ENCODE measurements around the gene SMIM10L2A. TPM values are rescaled to one million over a fixed set of nuclear protein-coding genes. Genes with fewer than 3 reads are reported as not detected.

The SMIM10L2A gene
- total and polyA plus RNA-seq, 2 of the 8 experiments (the other 6 are each of a cell fraction or from before 2014, with no cell fraction given), result 5.0 to 7.5 TPM

DNA sequence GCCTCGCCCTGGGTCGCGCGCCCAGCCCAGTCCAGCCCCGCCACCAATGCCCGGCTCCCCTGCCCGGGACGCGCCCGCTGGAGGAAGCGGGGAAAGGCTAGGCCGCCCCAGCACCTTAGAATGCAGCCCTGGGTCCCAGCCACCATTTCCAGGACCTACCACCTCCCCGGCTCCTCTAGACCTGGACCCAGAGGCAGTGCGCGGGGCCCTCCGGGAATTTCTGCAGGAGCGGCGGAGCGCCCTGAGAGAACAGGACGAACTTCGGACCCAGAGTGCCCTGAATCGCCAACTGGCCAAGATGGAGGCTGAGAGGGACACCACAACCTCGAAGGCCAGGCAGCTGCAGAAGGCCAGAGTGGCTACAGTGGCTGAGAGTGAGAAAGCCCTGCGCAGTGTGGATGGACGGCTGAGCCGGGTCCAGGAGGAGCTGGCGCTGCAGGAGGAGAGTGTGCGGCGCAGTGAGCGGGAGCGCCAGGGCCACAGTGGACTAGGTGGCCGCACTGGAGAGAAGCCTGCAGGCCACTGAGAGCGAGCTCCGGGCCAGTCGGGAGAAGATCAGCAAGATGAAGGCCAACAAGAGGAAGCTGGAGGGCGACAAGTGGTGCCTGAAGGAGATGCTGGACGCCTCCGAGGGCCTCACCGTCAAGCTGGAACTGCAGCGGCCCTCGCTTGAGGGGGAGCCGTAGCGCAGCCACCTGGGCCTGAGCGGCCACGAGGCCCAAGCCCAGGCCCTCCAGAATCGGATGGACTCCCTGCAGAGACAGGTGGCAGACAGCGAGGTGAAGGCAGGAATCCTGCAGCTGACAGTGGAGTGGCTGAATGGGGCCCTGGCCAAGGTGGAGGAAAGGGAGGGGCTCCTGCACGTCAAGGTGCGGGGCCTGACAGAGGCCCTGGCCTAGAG, 15.5 kb downstream of the SMIM10L2A start:
- Histone ChIP-seq H2AK5ac (ENCODE audit: low read depth, low read length) (no peak overlapping the region), H2BK12ac (ENCODE audit: low read depth, low read length) (no peak overlapping the region), H2BK15ac (ENCODE audit: low read length) (no peak overlapping the region), H3K4me3 (ENCODE audit: extremely low read depth in 1 of 4, insufficient read depth in 2 of 4, low read depth in 3 of 4, low read length in 4 of 4) (no peak overlapping the region), H3K4me2 (ENCODE audit: insufficient read depth in 1 of 2, low read depth in 2 of 2, low read length in 2 of 2) (no peak overlapping the region), H4K5ac (ENCODE audit: insufficient read length, low read depth, low read length) (no peak overlapping the region), H3K27ac (ENCODE audit: low read depth, low read length) (no peak overlapping the region), H3K4ac (replicated peaks; ENCODE audit: insufficient read length, low read depth, low read length) (no peak overlapping the region), H3K36me3 (ENCODE audit: control insufficient read depth in 2 of 4, insufficient read depth in 4 of 4, low read length in 3 of 4) (no peaks in the 10 kb centered on the region), H4K8ac (ENCODE audit: extremely low read depth, insufficient read depth, low read length) (no peak overlapping the region), H3K4me1 (replicated peaks in 1 of 4; ENCODE audit: control insufficient read depth in 3 of 4, insufficient read depth in 4 of 4, low read length in 3 of 4) (no peaks in the 10 kb centered on the region), H4K91ac (replicated peaks; ENCODE audit: insufficient read length, low read length) (no peak overlapping the region), H3K14ac (ENCODE audit: insufficient read length) (no peak overlapping the region), H3K27me3 (replicated peaks in 1 of 4; ENCODE audit: control insufficient read depth in 3 of 4, extremely low read depth in 1 of 4, insufficient read depth in 3 of 4, low read length in 3 of 4) (no peaks in the 10 kb centered on the region), H2BK120ac (replicated peaks; ENCODE audit: low read depth, low read length) (no peak overlapping the region), H3K9ac (replicated peaks in 1 of 4; ENCODE audit: extremely low read depth in 1 of 4, low read depth in 3 of 4, low read length in 3 of 4) (no peak overlapping the region), H3K18ac (ENCODE audit: extremely low read depth, low read length) (no peak overlapping the region), H2AFZ (ENCODE audit: low read length) (no peak overlapping the region), H3K79me2 (ENCODE audit: control insufficient read depth in 1 of 2, insufficient read depth in 2 of 2, low read length in 2 of 2) (no peaks in the 10 kb centered on the region), H3K56ac (replicated peaks; ENCODE audit: insufficient read length, low read depth, low read length) (no peak overlapping the region), H2BK20ac (ENCODE audit: low read length) (no peak overlapping the region), H3K23me2 (ENCODE audit: low read depth, low read length) (no peaks in the 10 kb centered on the region), H3K23ac (ENCODE audit: insufficient read length) (no peak overlapping the region), H2BK5ac (ENCODE audit: low read depth, low read length) (no peak overlapping the region), H3K9me3 (ENCODE audit: insufficient read depth in 2 of 2, low read depth in 1 of 2, low read length in 1 of 2) (peaks cover 0 to 12% of the 10 kb centered on the region in 2 experiments; a peak in 1 of 4 replicates), H3K79me1 (ENCODE audit: low read depth, low read length) (no peaks in the 10 kb centered on the region), H4K20me1 (replicated peaks in 1 of 2; ENCODE audit: control insufficient read depth in 1 of 2, insufficient read depth in 2 of 2, low read length in 2 of 2) (no peaks in the 10 kb centered on the region)
- no peak for FAIRE-seq
- DNase-seq (ENCODE audit: low read depth in 1 of 2, low spot score in 2 of 2), result no peak
- WGBS, 2 experiments (ENCODE audit: extremely low coverage in 1 of 2, insufficient coverage in 1 of 2, insufficient read length in 1 of 2, insufficient replicate concordance in 2 of 2, low coverage in 1 of 2, low lambda C conversion rate in 2 of 2, missing lambda C conversion rate in 1 of 2), result 100% methylated on average over 12 of the region's 49 CpGs; no CpG with 5 or more reads in 1 of the 2 experiments
- CTCF ChIA-PET (ENCODE audit: partially characterized antibody), result interaction anchor here (0.8 to 3.5 kb wide), 5 partner anchors 14 to 90 kb away, joined by 3 to 11 read pairs (median 9); no protein-coding TSS in a partner anchor
- TF ChIP-seq FOSL1 (IDR thresholded peaks at IDR 0.05; ENCODE audit: insufficient read depth, low read depth, low read length) (no peak), EP300 (IDR thresholded peaks at IDR 0.05; ENCODE audit: borderline replicate concordance in 1 of 2, low read depth in 2 of 2, low read length in 2 of 2) (no peak), TEAD4 (IDR thresholded peaks at IDR 0.05; ENCODE audit: low read depth, low read length) (no peak), NRF1 (IDR thresholded peaks at IDR 0.05; ENCODE audit: low read depth, low read length) (no peak), JUN (IDR thresholded peaks at IDR 0.05; ENCODE audit: low read depth, low read length) (no peak), YY1 (IDR thresholded peaks at IDR 0.05; ENCODE audit: low read depth, low read length) (no peak), CEBPB (IDR thresholded peaks at IDR 0.05; ENCODE audit: low read depth, low read length) (no peak), SAP30 (IDR thresholded peaks at IDR 0.05; ENCODE audit: insufficient read depth, insufficient replicate concordance, low read length) (no peak), TAF7 (optimal IDR thresholded peaks at IDR 0.05; ENCODE audit: borderline replicate concordance, low read depth, low read length) (no peak), KDM4A (IDR thresholded peaks at IDR 0.05; ENCODE audit: low read depth, low read length, severe bottlenecking) (no peak)
- POLR2A ChIA-PET (ENCODE audit: partially characterized antibody), result no interaction called here
